SK-N-SH (cell line): Measurements from ENCODE around the gene P2RY6. TPM values are rescaled to one million over a fixed set of nuclear protein-coding genes. Genes with fewer than 3 reads are reported as not detected.

Source experiments
- CTCF ChIA-PET: fragments of 300-600, 350-600 bp; formaldehyde crosslinking; extraction: SDS; loops from one replicate; lab custom pipeline; 2021; lab: Yijun Ruan, JAX
- POLR2A ChIA-PET: fragments of 350-600 bp; sonication (Branson Sonifier 250); formaldehyde crosslinking; extraction: SDS; loops from one replicate; lab custom pipeline; 2020; ENCODE audit warnings: antibody characterized with exemption, inconsistent platforms; lab: Yijun Ruan, JAX
- DNase-seq: peaks from one replicate; pipeline ENCODE4 v3.0.0; 2012
- H2AFZ ChIP-seq: fragments of 200-600 bp; sonication (generic); 2 replicates; pipeline ENCODE4 v1.8.1; 2016; ENCODE audit warnings: antibody characterized with exemption, mild to moderate bottlenecking, low read depth
- H3F3A ChIP-seq: fragments of 200-600 bp; sonication (generic); replicated peaks from 2 replicates; pipeline ENCODE3; 2016; ENCODE audit warnings: antibody characterized with exemption, mild to moderate bottlenecking; ENCODE audit not compliant: insufficient read depth
- H3K27ac ChIP-seq, 2 experiments: fragments of 200-500 bp in 1 of 2; fragments of 200-600 bp in 1 of 2; sonication (Bioruptor generic) in 1 of 2; sonication (generic), shearing (Covaris generic) in 1 of 2; 2 replicates each; pipeline versions ENCODE4 v1.5.1 to v1.6.1; 2014 to 2016; ENCODE audit warnings: low read depth in 2 of 2, inconsistent platforms in 1 of 2, low read length in 1 of 2, mild to moderate bottlenecking in 1 of 2, mixed read lengths in 1 of 2
- H3K27me3 ChIP-seq: fragments of 200-600 bp; sonication (generic), shearing (Covaris generic); 2 replicates; pipeline ENCODE4 v1.6.1; 2016; ENCODE audit warnings: mixed run types; ENCODE audit not compliant: insufficient read depth
- H3K36me3 ChIP-seq, 2 experiments: fragments of 200-500 bp in 1 of 2; fragments of 200-600 bp in 1 of 2; sonication (Bioruptor generic) in 1 of 2; sonication (generic) in 1 of 2; replicated peaks in 1 of 2; 2 replicates each; pipeline versions ENCODE3 to v1.5.1; 2014 to 2016; ENCODE audit warnings: low read length in 1 of 2, mild to moderate bottlenecking in 1 of 2; ENCODE audit not compliant: insufficient read depth in 2 of 2, control insufficient read depth in 1 of 2
- H3K4me1 ChIP-seq, 2 experiments: fragments of 200-500 bp in 1 of 2; fragments of 200-600 bp in 1 of 2; sonication (Bioruptor generic) in 1 of 2; sonication (generic), shearing (Covaris generic) in 1 of 2; 2 replicates each; pipeline versions ENCODE4 v1.5.1 to v1.6.1; 2014 to 2016; ENCODE audit warnings: low read depth in 1 of 2, low read length in 1 of 2, mixed run types in 1 of 2; ENCODE audit not compliant: insufficient read depth in 2 of 2, control insufficient read depth in 1 of 2
- H3K4me2 ChIP-seq: fragments of 200-600 bp; sonication (generic), shearing (Covaris generic); 2 replicates; pipeline ENCODE4 v1.6.1; 2017; ENCODE audit warnings: mixed run types
- H3K4me3 ChIP-seq, 2 experiments: fragments of 200-500 bp in 1 of 2; fragments of 200-600 bp in 1 of 2; sonication (Bioruptor generic) in 1 of 2; sonication (generic), shearing (Covaris generic) in 1 of 2; 2 replicates each; pipeline versions ENCODE4 v1.5.1 to v1.8.1; 2014 to 2016; ENCODE audit warnings: low read depth in 2 of 2, inconsistent platforms in 1 of 2, low read length in 1 of 2, mild to moderate bottlenecking in 1 of 2, mixed read lengths in 1 of 2, moderate library complexity in 1 of 2
- H3K79me2 ChIP-seq: fragments of 200-600 bp; sonication (generic); 2 replicates; pipeline ENCODE4 v1.8.1; 2017; ENCODE audit warnings: mild to moderate bottlenecking; ENCODE audit not compliant: insufficient read depth
- H3K9ac ChIP-seq: fragments of 200-600 bp; sonication (generic); 2 replicates; pipeline ENCODE4 v1.6.1; 2017; ENCODE audit warnings: mixed run types
- H3K9me2 ChIP-seq: fragments of 200-600 bp; sonication (generic); 2 replicates; pipeline ENCODE4 v1.6.1; 2017; ENCODE audit warnings: mixed run types
- H3K9me3 ChIP-seq: fragments of 200-600 bp; sonication (generic); 2 replicates; pipeline ENCODE4 v1.6.1; 2017; ENCODE audit warnings: mixed run types, mild to moderate bottlenecking, moderate library complexity
- H4K20me1 ChIP-seq: fragments of 200-600 bp; sonication (generic); 2 replicates; pipeline ENCODE4 v1.6.1; 2017; ENCODE audit warnings: mild to moderate bottlenecking, mixed run types; ENCODE audit not compliant: insufficient read depth
- ELF1 ChIP-seq: IDR thresholded peaks from 2 replicates; pipeline ENCODE4 v1.4.0; 2012
- FOSL2 ChIP-seq: IDR thresholded peaks from 2 replicates; pipeline ENCODE4 v1.4.0; 2012; ENCODE audit warnings: low read depth, mild to moderate bottlenecking, moderate library complexity, borderline replicate concordance
- FOXJ3 ChIP-seq: sonication (generic); formaldehyde crosslinking; IDR thresholded peaks from 2 replicates; pipeline ENCODE4 v1.5.1; 2020; ENCODE audit warnings: mild to moderate bottlenecking, missing genetic modification reagents
- GATA2 ChIP-seq: sonication (generic); formaldehyde crosslinking; IDR thresholded peaks from 2 replicates; pipeline ENCODE4 v1.5.0; 2020; ENCODE audit warnings: mild to moderate bottlenecking, missing genetic modification reagents
- IRF3 ChIP-seq: fragments of 150-350 bp; IDR thresholded peaks from 2 replicates; pipeline ENCODE4 v1.6.1; 2016; ENCODE audit warnings: mild to moderate bottlenecking, low read depth, low read length
- MAX ChIP-seq: IDR thresholded peaks from 2 replicates; pipeline ENCODE4 v1.4.0; 2012; ENCODE audit warnings: low read depth
- MXI1 ChIP-seq: IDR thresholded peaks from 2 replicates; pipeline ENCODE4 v1.6.1; 2012; ENCODE audit warnings: mild to moderate bottlenecking, low read depth, low read length, improper control_type of control experiment
- NRF1 ChIP-seq: IDR thresholded peaks from 2 replicates; pipeline ENCODE4 v1.6.1; 2012; ENCODE audit warnings: low read depth, mild to moderate bottlenecking, low read length
- POLR2AphosphoS5 ChIP-seq: IDR thresholded peaks from 2 replicates; pipeline ENCODE4 v1.6.1; 2012; ENCODE audit warnings: low read depth, low read length
- RCOR1 ChIP-seq: fragments of 150-350 bp; IDR thresholded peaks from 2 replicates; pipeline ENCODE4 v1.6.1; 2017; ENCODE audit warnings: antibody characterized with exemption, low read length
- REST ChIP-seq: IDR thresholded peaks from 2 replicates; pipeline ENCODE4 v1.6.1; 2012; ENCODE audit warnings: mild to moderate bottlenecking, low read depth, low read length, moderate library complexity
- RFX5 ChIP-seq: IDR thresholded peaks from 2 replicates; pipeline ENCODE4 v1.6.1; 2012; ENCODE audit warnings: mild to moderate bottlenecking, improper control_type of control experiment, low read length
- SMC3 ChIP-seq: IDR thresholded peaks from 2 replicates; pipeline ENCODE4 v1.6.1; 2012; ENCODE audit warnings: low read depth, low read length, improper control_type of control experiment
- TAF1 ChIP-seq: IDR thresholded peaks from 2 replicates; pipeline ENCODE4 v1.6.1; 2012; ENCODE audit warnings: low read depth, mild to moderate bottlenecking, low read length, moderate library complexity, borderline replicate concordance
- TCF12 ChIP-seq: IDR thresholded peaks from 2 replicates; pipeline ENCODE4 v1.4.0; 2012
- TEAD4 ChIP-seq: IDR thresholded peaks from 2 replicates; pipeline ENCODE4 v1.4.0; 2012; ENCODE audit warnings: mild to moderate bottlenecking, borderline replicate concordance; ENCODE audit not compliant: insufficient read depth
- USF1 ChIP-seq: IDR thresholded peaks from 2 replicates; pipeline ENCODE4 v1.4.0; 2012; ENCODE audit warnings: low read depth, borderline replicate concordance
- ZBTB33 ChIP-seq: IDR thresholded peaks from 2 replicates; pipeline ENCODE4 v1.4.0; 2012; ENCODE audit warnings: low read depth, borderline replicate concordance
- WGBS: methylation state at CpG from one replicate; pipeline ENCODE4 v1.1.6; 2017; ENCODE audit warnings: low lambda C conversion rate; 5-methylcytosine and 5-hydroxymethylcytosine counted together
- polyA plus RNA-seq, 3 experiments: library from polyadenylated mRNA; depleted of rRNA; stranded (reverse); fragments of >200 nt; gene quantifications; 2 replicates each; pipeline ENCODE4 v1.2.3, GENCODE V29; 2012

Gene P2RY6
- polyA plus RNA-seq, 1 of the 3 experiments (the other 2 are of a cell fraction) = 0.15 TPM

- POLR2A ChIA-PET = no interaction called here
- H3K9me2 ChIP-seq = no peaks in the 10 kb centered on the region
- peaks cover 0 to 4% of the 10 kb centered on the region in 2 experiments; a peak in 1 of 4 replicates for H3K4me1 ChIP-seq
- no peaks in the 10 kb centered on the region for H3K36me3 ChIP-seq
- 95% methylated on average over 3 of the region's 3 CpGs for WGBS
- no peak overlapping the region for H3K4me3 ChIP-seq
- no peak overlapping the region for H3K27ac ChIP-seq
- CTCF ChIA-PET = interaction anchor here (1.5 to 14.4 kb wide), 6 partner anchors 12 to 110 kb away, joined by 4 to 159 read pairs (median 18); partner anchors contain the start of gene ARHGEF17
- no peak overlapping the region for H2AFZ ChIP-seq
- H3K79me2 ChIP-seq = no peaks in the 10 kb centered on the region
- H3K9ac ChIP-seq = no peak overlapping the region
- no peaks in the 10 kb centered on the region for H3K27me3 ChIP-seq
- H3F3A ChIP-seq = no peaks in the 10 kb centered on the region
- H3K9me3 ChIP-seq = no peaks in the 10 kb centered on the region
- H3K4me2 ChIP-seq = no peak overlapping the region
- no peak for DNase-seq
- TF ChIP-seq REST (no peak), RFX5 (no peak), TAF1 (no peak), TCF12 (no peak), RCOR1 (no peak), GATA2 (CRISPR knock-in tag) (no peak), ELF1 (no peak), TEAD4 (no peak)
- TF ChIP-seq, all 33 proteins: peak for 0
- no peaks in the 10 kb centered on the region for H4K20me1 ChIP-seq
Observed at GRCh38 chr11:73295996-73296318, 23.8 kb downstream of the P2RY6 start.

GRCh38 chr11:73296501-73297230, 24.5 kb downstream of the P2RY6 start:
- no peaks in the 10 kb centered on the region for H3K9me3 ChIP-seq
- no peak overlapping the region for H3K4me3 ChIP-seq
- no peaks in the 10 kb centered on the region for H3F3A ChIP-seq
- ChIA-PET POLR2A (no interaction called here), CTCF (interaction anchor here (1.0 to 14.4 kb wide), 11 partner anchors 9 to 364 kb away, joined by 3 to 159 read pairs (median 6); partner anchors contain the start of gene ARHGEF17)
- no peak overlapping the region for H2AFZ ChIP-seq
- H3K27ac ChIP-seq = no peak overlapping the region
- H3K4me2 ChIP-seq = no peak overlapping the region
- no peak for DNase-seq
- no peak overlapping the region for H3K9ac ChIP-seq
- 95% methylated on average over 21 of the region's 35 CpGs for WGBS
- no peaks in the 10 kb centered on the region for H3K79me2 ChIP-seq
- no peaks in the 10 kb centered on the region for H4K20me1 ChIP-seq
- H3K9me2 ChIP-seq = no peaks in the 10 kb centered on the region
- peaks cover 0 to 4% of the 10 kb centered on the region in 2 experiments; a peak in 1 of 4 replicates for H3K4me1 ChIP-seq
- H3K36me3 ChIP-seq = no peaks in the 10 kb centered on the region
- H3K27me3 ChIP-seq = no peaks in the 10 kb centered on the region
- TF ChIP-seq SMC3 = no peak
- no peak for TF ChIP-seq IRF3
- no peak for TF ChIP-seq NRF1
- TF ChIP-seq FOSL2 = no peak
- no peak for TF ChIP-seq USF1
- no peak for TF ChIP-seq TEAD4
- no peak for TF ChIP-seq MAX
- no peak for TF ChIP-seq FOXJ3 (CRISPR knock-in tag)
- TF ChIP-seq RCOR1 = no peak
- no peak for TF ChIP-seq POLR2AphosphoS5
- TF ChIP-seq GATA2 (CRISPR knock-in tag) = no peak
- no peak for TF ChIP-seq ZBTB33
- no peak for TF ChIP-seq RFX5
- TF ChIP-seq MXI1 = no peak
